HG03378 (cell line): Measurements from ENCODE around the gene C2CD4A.

Experiments
- ATAC-seq: cut with Tn5 transposase; IDR thresholded peaks from one replicate; pipeline ENCODE4 v1.9.1; 2021; ENCODE audit warnings: mild to moderate bottlenecking, moderate library complexity; ENCODE audit not compliant: unreplicated experiment

Gene C2CD4A

DNA sequence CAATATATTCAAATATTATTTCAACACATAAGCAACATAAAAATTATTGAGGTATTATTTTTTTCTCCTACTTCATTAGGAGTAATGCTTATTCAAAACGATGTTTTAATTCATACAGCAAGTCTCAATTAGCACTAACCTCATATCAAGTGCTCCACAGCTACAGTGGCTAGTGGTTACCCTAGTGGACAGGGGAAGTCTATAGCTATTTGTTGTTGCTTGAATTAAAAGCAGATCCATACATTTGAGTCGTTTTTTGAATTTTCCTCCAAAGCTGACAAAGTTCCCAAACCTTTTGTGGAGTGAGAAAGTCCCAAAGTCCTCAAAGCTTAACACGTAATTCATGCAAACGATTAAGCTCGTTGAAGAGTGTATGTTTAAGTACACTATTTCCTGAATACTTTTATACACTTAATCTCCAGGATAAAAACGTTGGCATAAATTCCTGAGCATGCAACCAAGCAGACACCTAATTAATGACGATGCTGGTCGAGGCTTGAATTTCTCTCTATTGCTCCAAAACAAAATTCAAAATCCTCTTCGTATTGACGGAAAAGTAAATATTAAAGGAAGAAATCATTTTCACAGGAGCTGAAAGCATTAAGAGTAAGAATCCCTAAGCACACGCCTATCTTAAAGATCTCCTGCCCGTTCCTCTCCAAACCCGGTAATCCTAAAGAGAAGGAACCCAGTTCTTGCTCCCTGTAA is 7.5 kb upstream of the C2CD4A start:
- no peak for ATAC-seq

DNA sequence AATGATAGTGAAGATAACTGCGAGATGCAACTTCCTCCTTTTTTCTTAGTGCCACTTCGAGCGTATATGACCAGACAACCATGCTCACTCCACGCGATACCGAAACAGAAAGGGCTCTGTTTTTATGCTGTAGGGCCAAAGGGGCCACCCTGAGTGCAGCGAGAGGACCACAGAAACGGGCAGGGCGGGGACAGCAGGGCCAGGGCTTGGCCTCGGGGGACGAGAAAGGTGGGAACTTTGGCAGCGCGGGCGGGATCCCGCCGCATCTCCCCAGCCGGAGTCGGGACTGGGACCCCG is 7.0 kb upstream of the C2CD4A start:
- ATAC-seq, result peak; percentile 57

GRCh38 chr15:62060113-62060895 is 6.5 kb upstream of the C2CD4A start, which contains the start of gene VPS13C:
VPS13C (minus strand) TSS chr15:62060447; CDS start chr15:62060374, 73 bp downstream.
- peak; percentile 82 for ATAC-seq

DNA sequence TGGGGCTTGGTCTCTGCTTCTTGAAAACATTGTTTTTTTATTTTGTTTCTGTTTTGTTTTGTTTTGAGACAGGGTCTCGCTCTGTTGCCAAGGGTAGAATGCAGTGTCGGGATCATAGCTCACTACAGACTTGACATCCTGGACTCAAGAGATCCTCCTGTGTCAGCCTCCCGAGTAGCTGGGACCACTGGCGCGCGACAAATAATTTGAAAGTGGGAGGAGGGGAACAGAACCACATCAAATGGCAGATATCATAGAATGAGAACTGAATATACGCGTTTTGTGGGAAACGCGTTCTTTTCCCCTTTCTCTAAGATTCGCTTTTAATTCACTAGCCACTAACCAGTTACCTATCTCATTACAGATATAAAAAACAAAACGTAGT is 5.9 kb upstream of the C2CD4A start:
- ATAC-seq, result no peak

DNA sequence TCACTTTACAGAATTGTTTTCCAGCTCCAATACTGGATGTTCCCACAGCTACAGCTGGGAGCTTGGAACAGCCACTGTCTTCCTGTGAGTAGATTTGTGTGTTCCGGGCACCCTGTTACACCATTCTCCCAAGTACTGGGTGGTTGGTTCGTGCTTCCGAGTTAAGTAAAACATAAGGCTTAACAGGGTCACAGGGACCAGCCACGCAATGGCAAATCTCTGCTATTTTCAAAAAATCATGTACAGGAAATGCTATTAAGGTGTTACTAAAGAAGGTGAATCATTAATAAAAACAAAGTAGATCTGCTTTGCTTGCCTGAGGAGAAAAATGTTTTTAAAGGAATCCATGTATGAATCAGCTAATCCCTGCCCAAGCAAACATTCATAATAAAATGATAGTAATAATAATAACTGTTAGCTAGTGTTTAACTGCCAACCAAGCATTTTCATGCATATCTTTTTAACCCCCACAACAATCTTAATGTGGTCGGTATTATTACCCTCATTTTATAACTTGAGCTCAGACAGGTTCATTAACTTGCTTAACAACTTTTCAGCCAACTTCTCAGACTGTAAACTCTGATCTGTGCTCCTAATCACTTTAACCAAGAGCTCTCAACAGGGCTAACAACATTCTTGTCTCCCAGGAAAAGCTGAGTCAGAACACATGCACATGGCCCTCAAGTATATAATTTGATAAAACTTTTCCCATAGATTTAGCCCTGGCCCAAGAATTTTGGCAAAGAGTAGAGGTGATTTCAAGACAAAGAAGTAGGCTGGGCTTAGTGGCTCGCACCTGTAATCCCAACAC is 2.7 kb upstream of the C2CD4A start:
- no peak for ATAC-seq

DNA sequence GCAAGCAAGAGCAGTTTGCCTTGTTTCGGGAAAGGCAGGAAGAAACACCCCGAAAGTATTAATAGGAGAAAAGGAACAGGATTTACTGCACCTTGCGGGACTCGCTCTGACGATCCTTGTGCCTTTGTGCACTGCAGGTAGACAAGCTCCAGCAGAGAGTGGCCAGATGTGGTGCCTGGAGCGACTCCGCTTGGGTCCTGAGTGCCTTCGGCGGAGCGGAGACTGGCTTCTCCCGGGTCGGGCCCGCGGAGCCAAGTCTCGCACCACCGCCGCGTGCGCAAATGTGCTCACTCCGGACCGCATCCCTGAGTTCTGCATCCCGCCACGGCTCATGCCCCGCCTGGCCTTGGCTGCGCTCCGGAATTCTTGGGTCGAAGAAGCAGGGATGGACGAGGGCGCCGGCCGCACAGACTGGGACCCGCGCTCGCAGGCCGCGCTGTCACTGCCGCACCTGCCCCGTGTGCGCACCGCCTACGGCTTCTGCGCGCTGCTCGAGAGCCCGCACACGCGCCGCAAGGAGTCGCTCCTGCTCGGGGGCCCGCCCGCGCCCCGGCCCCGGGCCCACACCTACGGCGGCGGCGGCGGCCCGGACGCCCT is 769 bp downstream of the C2CD4A start:
- ATAC-seq, result no peak

DNA sequence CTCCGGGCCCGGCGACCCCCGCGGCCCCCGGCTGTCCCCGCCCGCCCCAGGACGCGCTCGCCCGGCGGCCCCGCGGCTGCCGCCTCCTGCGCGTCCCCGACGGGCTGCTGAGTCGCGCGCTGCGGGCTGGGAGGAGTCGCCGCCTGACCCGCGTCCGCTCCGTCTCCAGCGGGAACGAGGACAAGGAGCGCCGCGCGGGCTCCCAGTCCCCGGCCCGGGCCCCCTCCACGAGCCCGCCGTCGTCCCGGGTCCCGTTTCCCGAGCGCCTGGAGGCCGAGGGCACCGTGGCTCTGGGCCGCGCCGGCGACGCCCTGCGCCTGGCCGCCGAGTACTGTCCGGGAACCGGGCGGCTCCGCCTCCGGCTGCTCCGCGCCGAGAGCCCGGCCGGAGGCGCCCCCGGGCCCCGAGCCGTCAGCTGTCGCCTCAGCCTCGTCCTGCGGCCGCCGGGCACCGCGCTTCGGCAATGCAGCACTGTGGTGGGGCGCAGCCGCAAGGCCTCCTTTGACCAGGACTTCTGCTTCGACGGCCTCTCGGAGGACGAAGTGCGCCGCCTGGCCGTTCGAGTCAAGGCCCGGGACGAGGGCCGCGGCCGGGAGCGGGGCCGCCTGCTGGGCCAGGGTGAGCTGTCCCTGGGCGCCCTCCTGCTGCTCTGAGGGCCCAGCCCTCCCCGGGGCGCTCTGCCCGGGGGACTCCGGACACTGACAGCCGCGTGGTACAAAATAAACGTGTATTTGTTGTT is 1.5 kb downstream of the C2CD4A start:
- no peak for ATAC-seq

DNA sequence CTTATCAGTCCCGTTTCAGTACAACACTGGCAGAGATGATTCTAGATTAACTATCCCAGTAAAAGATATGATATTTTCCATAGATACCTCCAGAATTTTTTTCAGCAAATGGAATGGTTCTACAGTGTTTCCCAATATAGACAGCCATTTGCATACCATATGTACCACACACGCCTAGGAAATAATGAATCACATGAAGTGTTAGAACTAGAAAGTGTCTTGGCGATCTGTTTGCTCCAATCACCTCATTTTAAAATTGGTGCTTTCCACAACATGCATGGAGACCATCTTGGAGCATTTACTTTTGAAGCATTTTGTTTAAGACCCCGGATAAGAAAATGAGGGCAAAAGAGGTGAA is 2.0 kb downstream of the C2CD4A start:
- no peak for ATAC-seq

DNA sequence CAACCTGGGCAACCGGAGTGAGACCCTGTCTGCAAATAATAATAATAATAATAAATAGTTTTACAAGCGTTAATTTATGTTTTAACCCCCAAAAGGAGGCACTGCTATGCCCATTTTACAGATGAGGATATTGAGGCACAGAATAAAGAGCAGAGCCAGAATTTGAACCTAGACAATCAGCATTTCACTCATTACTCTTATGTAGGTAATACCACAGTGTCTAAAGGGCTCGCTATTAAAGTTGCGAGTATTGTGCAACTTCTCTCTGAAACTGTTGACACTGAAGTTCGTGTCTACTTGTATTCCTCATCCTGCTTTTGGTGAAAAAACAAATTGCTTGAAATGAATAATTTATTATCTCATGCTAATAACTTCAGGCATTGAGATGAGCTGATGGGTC is 2.8 kb downstream of the C2CD4A start:
- ATAC-seq, result no peak

- ATAC-seq, result no peak
Observed at GRCh38 chr15:62071711-62072308, 5.0 kb downstream of the C2CD4A start.

GRCh38 chr15:62075595-62076277 is 9.0 kb downstream of the C2CD4A start:
- ATAC-seq, result no peak

DNA sequence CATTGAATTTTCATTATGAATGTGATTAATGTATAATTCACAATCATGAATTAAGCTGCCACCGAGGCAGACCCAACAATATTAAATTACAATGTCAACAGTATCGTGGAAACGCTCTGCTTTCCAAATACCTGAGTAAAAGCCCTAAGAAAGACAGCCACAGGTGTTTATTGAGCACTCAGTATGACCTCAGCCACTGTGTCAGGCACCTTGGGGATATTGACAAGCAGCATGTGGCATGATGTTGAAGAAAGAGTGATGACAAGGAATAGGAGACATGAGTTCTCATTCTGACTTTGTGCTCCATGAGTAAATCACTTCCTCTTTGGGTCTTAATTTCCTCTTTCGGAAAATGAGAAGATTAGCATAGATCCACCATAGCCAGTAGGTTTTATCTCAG is 12.8 kb downstream of the C2CD4A start:
- ATAC-seq, result no peak

- ATAC-seq, result no peak
Observed at GRCh38 chr15:62083194-62084154, 16.7 kb downstream of the C2CD4A start.

DNA sequence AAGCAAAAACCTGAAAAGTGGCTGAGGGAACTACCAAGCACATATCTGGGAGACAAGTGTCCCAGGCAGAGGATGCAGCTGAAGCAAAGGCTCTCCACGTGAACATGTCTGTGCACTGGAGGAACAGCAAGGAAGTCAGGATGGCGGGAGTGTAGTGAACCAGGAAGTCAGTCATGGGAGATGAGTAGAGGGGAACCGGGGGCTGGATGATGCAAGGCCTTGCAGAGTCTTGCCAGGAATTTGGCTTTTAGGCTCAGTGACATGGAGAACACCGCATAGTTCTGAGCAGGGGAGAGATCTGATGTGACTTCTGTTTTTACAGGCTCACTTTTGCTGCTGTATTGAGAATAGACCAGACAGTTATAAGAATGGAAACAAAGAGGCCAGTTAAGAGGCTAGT is 19.0 kb downstream of the C2CD4A start:
- no peak for ATAC-seq

DNA sequence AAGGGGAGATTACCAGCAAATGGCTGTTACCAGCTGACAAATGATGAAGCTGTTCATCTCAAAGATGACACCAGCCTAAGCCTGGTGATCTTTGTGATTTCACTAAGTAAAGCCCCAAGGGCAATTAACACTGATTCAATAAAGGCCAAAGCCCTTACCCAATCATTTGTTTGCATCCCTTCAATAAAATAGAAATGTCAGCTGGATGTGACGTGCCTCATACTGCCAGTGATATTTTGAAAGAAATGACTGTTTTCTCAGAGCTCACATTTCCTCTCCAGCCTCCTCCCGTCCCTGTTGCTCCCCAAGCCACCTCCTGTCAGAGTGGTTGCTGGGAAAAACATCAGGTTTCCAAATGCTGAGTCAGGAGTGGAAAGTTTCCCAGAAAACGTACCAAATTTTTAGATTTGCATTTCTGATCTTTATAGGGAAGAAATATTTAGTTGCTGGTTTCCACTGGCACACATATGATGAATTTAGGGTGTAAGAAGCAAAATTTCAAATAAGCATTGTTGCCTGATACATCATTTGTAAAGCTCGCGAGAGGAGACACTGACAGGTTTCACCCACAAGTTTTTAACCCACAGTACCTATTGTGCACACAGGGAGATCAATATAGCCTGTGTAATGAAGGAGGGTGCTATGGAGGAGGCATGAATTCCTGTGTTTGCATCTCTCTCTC is 21.0 kb downstream of the C2CD4A start:
- ATAC-seq, result no peak

- ATAC-seq, result no peak
Observed at GRCh38 chr15:62088353-62088693, 21.5 kb downstream of the C2CD4A start.

GRCh38 chr15:62089616-62090015 is 22.8 kb downstream of the C2CD4A start:
- ATAC-seq, result no peak

DNA sequence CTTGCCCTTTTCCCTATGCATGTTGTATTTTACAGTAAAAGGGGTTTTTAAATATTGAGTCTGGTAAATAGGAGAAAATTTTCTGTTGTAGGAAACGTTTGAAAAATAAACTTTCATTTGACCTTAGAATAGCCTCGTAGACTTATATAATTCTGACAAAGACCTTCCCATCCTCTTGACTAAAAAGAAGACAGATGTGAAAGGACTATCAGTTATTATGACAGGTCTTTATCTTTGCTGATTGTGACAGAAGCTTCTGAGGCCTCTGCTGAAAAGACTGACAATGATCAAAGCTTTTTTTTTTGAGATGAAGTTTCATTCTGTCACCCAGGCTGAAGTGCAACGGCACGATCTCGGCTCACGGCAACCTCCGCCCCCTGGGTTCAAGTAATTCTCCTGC is 24.2 kb downstream of the C2CD4A start:
- ATAC-seq, result no peak
